Activated CD4-positive, alpha-beta T cell treated with anti-CD3 and anti-CD28 coated beads, Interleukin-2, amount 50 U/mL, for 4 hours (primary cell): ENCODE measurements around the gene KBTBD4.

Source experiments
- DNase-seq, 2 experiments: peaks; one replicate each; pipeline ENCODE4 v3.0.0-alpha.2; 2020

Gene KBTBD4

GRCh38 chr11:47578524-47579494, at the start of gene KBTBD4, which contains the start of gene NDUFS3:
Gene KBTBD4 (minus strand): TSS chr11:47578970. CDS start chr11:47578951, 19 bp downstream.
Gene NDUFS3 (plus strand): TSS chr11:47579074. CDS start chr11:47579092, 18 bp downstream.
- DNase-seq: peak; percentile 81

- no peak for DNase-seq
Observed at GRCh38 chr11:47628026-47628425, 49.3 kb upstream of the KBTBD4 start.

- DNase-seq: no peak
Observed at GRCh38 chr11:47626234-47626633, 47.5 kb upstream of the KBTBD4 start.

- no peak for DNase-seq
Observed at GRCh38 chr11:47620836-47621378, 42.1 kb upstream of the KBTBD4 start.

- DNase-seq: no peak
Observed at GRCh38 chr11:47617417-47617809, 38.6 kb upstream of the KBTBD4 start.

GRCh38 chr11:47616726-47617416, 38.1 kb upstream of the KBTBD4 start:
- no peak for DNase-seq

GRCh38 chr11:47615249-47615648, 36.5 kb upstream of the KBTBD4 start:
- DNase-seq: no peak

GRCh38 chr11:47611348-47611794, 32.6 kb upstream of the KBTBD4 start:
- no peak for DNase-seq

GRCh38 chr11:47609675-47610074, 30.9 kb upstream of the KBTBD4 start:
- no peak for DNase-seq

- no peak for DNase-seq
Observed at GRCh38 chr11:47607380-47607779, 28.6 kb upstream of the KBTBD4 start.

- no peak for DNase-seq
Observed at GRCh38 chr11:47606731-47607130, 28.0 kb upstream of the KBTBD4 start.

- DNase-seq: no peak
Observed at GRCh38 chr11:47605921-47606320, 27.2 kb upstream of the KBTBD4 start.

- no peak for DNase-seq
Observed at GRCh38 chr11:47603295-47603694, 24.5 kb upstream of the KBTBD4 start.

GRCh38 chr11:47599902-47600301, 21.1 kb upstream of the KBTBD4 start:
- DNase-seq: no peak

GRCh38 chr11:47595967-47596366, 17.2 kb upstream of the KBTBD4 start:
- DNase-seq: no peak

- no peak for DNase-seq
Observed at GRCh38 chr11:47595029-47595428, 16.3 kb upstream of the KBTBD4 start.

GRCh38 chr11:47593934-47594855, 15.4 kb upstream of the KBTBD4 start, which contains the start of gene C1QTNF4:
Gene C1QTNF4 (minus strand): TSS chr11:47594411. CDS start chr11:47590810, 3,601 bp downstream.
- no peak for DNase-seq

- DNase-seq: no peak
Observed at GRCh38 chr11:47593492-47593933, 14.7 kb upstream of the KBTBD4 start.

GRCh38 chr11:47592970-47593369, 14.2 kb upstream of the KBTBD4 start:
- DNase-seq: no peak

GRCh38 chr11:47592251-47592650, 13.5 kb upstream of the KBTBD4 start:
- DNase-seq: no peak

- no peak for DNase-seq
Observed at GRCh38 chr11:47591764-47592163, 13.0 kb upstream of the KBTBD4 start.
